HG02884 (cell line): ENCODE results near the gene HMCN1.
A peak's percentile ranks its signal among the peaks of the same experiment; 100 is the strongest.

Experiments used
- ATAC-seq: cut with Tn5 transposase; IDR thresholded peaks from one replicate; pipeline ENCODE4 v1.9.1; 2021; ENCODE audit warnings: mild to moderate bottlenecking, moderate library complexity; ENCODE audit not compliant: unreplicated experiment

The HMCN1 gene

DNA sequence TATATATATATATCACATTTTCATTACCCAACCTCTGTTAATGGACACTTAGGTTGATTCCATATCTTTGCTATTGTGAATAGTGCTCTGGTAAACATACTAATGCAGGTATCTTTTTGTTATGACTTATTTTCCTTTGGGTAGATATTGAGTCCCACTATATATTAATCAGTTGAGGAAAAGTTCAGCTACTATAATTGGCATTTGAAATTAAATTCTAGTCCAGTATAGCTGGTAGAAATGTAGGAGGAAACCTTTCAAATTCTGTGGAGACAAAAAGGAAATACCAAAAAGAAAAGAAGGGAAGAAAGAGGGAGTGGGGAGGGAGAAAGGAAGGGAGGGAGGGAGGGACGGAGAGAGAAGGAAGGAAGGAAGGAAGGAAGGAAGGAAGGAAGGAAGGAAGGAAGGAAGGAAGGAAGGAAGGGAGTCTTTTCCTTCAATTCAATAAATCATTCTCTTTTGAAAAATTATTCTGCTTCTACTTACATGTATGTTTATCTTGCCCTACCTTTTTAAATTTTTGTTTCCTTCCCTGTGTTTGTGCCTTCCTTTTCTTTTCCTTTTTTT, 329.0 kb downstream of the HMCN1 start:
- no peak for ATAC-seq

DNA sequence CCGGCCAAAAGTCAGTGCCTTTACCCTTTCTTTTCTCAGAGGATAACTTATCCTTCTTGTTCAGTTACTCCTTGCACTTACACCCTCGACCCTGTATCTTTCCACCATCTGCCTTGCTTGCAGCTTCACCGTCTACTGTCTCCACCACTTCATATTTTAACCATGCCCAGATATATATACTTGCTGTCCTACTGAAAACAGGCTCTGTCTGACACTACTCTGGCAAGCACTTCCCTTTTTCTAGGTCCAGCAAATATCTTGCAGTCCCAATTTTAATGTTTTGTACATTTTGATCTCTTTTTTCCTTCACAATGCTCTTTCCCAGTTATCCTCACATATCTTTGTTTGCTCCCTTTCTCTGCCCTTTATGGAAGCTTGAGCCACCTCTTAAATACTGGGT, 332.2 kb downstream of the HMCN1 start:
- no peak for ATAC-seq

DNA sequence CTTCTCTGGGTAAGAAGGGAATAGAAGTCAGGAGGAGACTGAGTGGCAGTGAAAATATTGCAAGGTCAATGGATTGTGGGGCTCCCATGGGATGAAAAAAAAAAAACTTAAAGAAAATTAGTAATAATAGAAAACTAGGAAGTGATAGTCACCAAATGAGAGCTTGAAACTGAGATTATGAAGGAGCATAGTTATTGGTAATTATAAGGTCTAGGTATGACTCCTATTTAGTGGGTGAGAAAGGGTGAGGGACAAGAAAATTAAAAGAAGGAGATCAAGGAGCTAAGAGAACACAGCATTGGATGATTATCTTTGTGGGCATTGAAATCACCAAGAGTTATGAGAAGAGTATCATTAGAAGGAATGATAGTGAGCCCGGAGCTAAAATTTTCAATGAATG, 339.5 kb downstream of the HMCN1 start:
- ATAC-seq, result no peak

DNA sequence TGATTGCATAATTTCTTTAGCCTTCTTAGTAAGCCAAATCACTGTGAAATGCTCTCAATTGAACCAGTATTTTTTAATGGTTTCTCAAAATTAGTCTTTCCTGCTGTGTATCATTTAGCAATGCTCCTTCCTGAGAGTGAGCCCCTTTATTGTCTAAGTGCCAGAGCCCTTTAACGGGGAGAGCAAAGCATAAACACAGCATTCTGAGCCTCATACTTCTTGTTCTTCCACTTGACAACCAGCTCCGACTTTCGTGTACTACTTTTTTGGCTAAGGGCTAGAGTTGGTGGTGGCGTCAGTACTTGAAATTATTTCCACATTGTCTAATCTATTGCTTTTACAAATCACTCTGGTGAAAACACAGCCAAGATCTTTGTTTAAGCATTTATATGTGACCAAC, 341.8 kb downstream of the HMCN1 start:
- no peak for ATAC-seq

DNA sequence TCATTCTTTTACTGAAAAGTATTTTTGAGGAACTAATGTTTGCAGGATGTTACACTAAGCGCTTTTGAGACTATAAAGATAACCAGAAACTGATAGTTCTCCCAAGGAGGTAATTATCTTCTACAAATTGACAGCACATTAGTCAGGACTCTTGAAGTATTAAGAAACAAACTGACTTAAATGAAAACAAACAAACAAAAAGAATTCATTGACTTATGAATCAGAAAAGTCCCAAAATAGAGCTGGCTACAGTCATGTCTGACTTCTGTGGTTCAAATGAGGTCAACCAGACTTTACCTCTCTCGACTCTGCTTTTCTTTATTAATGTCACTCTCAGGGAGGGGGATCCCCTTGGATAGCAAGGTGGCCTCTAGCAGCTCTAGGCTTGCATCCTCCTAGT, 344.1 kb downstream of the HMCN1 start:
- peak; percentile 94 for ATAC-seq

DNA sequence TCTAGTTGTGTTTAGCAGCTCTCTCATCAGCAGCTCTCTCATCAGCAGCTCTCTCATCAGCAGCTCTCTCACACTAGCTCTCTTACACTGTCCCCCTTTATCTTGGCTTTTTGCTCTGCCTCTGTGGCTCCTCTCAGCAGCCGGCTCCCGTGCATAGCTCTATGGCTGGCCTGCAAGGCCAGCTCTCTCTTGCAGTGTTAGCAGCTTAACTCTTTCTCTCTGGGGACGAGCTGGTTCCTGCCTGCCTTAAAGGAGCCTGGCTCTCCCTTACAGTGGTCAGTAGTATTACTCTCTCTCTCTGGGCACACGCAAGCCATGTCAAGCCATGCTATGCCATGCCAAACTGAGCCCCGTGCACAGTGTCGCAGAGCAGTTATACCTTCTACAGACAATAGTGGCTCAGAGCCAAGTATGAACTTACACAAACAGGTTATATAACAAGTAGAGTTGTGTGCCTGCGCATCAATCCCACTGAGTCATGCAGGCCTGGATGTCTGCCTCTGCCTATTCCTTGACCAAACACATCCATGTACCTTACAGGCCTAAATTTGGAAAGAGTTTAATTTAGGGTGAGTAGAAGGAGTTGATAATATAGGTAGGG, 345.0 kb downstream of the HMCN1 start:
- ATAC-seq, result no peak

DNA sequence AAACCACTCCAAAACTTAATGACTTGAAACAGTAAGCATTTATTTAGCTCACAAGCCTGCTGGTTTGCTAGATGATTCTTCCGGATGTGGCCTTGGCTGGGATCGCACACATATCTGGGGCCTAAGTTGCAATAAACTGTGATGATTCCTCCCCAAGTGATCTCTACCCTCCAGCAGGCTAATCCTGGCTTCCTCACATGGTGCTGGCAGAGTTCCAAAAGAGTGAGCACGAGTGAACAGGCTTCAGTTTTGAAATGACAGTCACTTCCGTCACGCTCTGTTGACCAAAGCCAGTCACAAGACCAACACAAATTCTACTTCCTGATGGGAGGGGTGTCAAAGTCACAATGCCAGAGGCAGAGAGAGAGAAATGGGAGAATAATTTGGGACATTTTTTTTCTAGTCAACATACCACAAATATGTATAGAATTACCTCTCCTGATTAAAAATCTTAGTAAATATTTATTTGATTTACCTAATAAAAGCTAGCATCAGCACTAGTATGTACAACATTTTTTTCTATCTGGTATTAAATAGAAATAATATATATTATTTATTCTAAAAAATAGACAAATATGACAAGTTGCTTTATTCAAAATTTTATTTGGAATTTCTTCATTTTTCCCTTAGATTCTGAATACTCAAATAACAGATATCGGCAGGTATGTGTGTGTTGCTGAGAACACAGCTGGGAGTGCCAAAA, 348.2 kb downstream of the HMCN1 start:
- ATAC-seq, result peak; percentile 60

DNA sequence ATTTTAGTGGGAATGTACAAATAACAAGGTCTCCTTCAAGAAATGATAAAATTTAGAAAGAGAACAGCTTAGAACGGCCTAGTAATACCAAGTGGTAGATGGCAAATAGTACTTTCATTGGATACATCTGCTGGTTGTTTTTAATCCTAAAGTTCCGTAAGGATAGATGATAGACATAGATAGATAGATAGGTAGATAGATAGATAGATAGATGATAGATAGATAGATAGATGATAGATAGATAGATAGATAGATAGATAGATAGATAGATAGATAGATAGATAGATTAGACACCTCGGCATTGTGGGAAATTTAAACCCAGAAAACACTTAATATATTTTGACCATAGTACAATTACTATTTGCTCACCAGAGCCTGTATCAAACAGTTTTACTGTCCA, 352.4 kb downstream of the HMCN1 start:
- ATAC-seq, result no peak

DNA sequence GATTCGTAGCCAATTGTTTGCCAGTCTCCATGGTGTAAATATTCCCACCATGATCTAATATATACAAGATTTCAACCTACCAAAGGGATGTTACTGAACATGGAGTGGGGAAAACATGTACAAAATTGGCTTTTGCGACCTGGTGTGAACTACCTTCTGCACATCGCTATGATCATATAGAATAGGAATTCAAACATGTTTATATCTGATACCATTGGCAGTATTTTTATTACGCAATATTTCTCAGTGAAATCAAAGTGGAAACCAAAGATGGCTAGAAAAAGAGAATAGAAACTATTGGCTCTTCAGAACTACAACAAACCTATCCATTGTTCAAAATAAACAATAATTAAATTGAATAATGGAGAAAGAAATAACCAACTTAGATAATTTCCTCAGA, 355.7 kb downstream of the HMCN1 start:
- no peak for ATAC-seq

DNA sequence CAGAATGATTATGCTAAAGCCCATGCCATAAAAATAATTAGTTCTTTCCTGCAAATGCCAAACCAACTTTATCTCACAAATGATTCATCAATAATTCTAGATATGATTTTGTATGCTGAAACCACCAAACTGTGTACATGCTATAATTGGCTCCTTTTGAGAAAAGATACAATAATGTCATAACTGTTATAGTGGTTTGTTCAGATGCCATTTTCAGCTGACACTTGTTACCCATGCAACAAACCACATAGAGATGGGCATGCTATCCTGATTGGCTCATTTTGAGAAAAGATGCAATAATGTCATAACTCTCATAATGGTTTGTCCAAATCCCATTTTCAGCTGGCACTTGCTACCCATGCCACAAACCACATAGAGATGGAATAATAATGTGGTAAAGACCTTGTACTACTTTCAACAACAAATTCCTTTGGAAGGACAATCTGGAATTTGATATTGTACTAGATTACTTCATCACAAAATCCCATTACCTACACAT, 357.1 kb downstream of the HMCN1 start:
- no peak for ATAC-seq

DNA sequence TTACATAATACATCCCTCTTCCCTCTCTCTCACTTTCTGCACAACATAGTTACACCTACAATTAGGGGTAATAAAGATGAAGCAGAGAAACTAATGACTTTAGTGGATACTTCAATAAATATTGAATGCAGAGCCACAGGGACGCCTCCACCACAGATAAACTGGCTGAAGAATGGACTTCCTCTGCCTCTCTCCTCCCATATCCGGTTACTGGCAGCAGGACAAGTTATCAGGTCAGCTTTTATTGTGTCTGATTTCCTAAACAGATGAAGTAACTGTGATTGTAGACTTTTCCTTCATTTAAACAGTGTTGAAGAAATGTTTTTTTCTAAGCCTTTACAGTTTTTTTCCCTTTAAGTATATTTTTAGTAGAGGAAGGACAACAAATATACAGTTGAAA, 359.2 kb downstream of the HMCN1 start:
- no peak for ATAC-seq

DNA sequence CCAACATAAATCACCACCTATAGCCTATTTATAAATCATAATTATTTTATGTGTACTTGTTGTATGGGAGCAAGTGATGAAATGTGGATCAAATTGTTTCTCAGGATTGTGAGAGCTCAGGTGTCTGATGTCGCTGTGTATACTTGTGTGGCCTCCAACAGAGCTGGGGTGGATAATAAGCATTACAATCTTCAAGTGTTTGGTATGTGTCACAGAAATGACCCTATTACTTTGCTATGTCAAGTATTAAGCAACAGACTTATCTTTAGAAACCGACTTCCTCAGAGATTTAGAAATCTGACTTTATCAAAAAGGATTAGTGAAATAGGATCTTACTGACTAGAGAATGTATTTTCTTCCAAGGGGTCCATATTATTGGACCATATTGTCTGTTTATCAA, 360.0 kb downstream of the HMCN1 start:
- ATAC-seq, result no peak

DNA sequence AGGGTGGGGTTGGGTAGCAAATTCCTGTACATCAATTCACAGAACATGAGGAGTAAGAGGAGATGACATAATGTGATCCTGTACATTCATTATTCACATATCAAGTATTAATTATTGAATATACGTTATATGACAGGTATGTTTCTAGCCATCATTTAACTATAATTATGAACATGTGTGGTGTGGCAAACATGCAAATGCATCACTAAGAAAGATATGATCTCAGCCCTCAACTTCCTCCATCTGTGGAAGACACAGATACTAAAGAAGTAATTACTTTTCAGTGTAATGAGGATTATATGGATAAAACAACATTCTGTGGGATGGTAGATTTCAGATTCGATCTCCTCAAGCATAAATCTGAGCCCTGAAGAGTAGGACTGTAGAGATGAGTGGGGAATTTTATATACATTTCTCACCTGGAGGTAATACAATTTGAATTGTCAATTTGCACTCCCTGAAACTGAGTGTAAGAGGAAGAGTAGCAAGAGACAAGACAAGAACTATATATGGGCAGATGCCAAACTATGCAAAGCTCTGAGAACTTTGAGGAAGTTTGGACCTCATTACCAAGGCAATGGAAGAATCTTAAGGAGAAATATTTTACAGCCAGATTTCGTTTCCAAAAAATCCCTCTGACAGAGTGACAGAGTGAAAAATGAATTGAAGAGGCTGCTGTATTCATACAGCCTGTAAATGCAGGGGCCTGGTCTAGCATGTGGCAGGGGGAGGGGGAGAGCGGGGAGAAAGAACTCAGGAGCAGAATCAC, 365.3 kb downstream of the HMCN1 start:
- no peak for ATAC-seq

DNA sequence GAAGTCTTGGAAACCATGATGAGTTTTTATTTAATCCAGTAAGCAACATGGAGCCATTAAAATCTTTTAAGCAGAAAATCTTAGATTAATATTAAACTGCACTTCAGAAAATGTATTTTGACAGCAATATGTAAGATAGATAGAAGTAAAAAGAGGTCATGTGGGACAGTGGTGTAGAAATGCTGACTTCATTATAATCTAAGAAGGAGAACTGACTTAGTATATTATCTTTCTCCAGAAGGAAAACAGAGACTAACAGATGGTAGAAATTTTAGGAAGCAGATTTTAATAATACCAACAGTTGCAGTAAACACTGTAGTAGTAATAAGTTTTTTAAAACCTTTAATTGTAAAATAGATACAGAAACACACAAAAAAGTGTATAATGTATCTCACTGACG, 367.9 kb downstream of the HMCN1 start:
- ATAC-seq, result no peak

DNA sequence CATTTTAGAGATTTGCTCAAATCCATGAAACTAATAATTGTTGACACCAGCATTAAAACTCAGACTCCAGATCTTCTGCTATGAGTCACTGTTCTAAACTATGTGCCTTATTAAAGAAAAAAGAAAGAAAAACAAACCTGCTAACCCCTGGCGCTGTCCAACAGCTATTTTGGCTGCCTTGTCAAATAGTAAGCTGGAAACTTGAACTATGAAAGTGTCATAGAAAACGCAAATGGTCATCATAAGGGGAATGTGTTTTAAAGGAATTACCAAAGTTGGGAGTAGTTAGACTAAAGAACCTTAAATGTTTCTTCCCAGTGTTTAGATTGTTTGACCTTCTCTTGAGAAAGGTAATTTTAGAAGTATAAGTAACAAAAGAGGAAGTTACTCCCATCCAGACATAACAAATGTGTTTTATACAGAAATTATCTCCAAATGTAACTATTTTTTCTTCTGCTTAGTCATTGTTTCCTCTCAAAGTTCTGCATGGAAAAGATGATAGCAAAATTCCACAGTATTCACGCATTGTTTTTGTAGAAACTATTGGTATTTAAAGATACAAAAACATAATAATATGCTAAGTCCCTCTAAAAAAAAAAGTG, 368.5 kb downstream of the HMCN1 start:
- ATAC-seq, result no peak

DNA sequence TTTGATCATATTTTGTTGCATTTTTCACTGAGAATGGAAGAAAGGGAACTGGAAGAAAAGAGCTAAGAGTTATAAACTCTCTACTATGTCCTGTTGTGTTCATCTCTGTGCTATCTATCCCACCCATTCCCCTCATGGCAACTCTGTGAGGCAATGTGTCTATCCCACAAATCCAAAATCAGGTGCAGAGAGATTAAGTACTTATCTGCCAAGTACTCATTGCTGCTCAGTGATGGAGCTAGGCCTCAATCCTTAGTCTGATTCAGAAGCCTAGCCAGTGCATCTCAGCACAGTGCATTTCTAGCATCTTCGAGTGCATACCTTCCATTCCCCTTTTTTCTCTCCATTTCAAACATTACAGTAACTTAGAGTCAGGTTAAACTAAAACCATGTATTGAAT, 370.3 kb downstream of the HMCN1 start:
- no peak for ATAC-seq

DNA sequence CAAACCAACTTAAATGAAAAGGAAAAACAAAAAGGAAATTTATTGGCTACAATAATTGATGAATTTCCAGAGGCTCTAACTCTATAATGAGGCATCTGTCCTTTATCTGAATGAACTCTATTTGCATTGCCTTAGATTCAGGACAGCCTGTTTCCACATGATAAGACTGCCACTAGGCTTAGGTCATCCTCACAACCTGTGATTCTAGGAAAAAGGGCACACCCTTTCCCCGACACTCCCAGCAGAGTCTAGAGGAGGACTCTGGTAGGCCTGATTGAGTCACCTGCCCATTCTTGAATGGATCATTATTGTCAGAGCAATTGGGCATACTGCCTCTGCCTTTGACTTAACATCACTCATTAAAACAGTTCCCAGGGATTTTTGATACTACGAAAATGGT, 378.1 kb downstream of the HMCN1 start:
- no peak for ATAC-seq

DNA sequence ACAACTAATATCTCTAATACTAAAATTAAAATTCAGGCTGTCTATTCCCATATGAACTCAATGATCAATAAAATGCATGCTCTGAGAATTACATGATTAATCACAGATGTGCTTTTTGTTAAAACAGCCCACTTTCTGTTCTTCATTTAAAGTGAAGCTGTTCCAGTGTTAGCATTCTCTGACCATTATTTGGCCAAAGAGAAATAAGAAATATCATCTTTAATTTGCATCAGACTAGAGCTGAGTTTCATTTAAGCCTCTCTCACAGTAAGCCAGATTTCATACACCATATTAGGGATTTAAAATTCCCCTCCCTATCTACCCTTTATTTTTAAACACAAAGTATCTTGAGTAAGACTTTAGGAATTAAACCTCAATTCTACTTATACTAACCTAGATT, 379.3 kb downstream of the HMCN1 start:
- ATAC-seq, result no peak

DNA sequence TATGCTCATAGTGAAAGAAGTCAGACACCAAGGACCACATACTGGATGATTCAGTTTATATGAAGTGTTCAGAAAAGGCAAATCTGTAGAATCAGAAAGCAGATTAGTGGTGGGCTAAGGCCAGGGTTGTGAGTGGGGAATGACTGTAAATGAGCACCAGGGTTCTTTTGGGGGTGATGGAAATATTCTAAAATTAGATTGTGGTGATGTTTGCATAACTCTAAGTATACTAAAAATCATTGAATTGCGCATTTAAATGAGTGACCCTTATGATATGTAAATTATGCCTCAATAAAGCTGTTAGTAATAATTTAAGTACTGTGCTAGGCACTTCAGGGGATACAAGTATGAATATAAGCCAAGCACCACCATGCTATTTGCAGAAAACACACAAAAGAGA, 384.5 kb downstream of the HMCN1 start:
- no peak for ATAC-seq

DNA sequence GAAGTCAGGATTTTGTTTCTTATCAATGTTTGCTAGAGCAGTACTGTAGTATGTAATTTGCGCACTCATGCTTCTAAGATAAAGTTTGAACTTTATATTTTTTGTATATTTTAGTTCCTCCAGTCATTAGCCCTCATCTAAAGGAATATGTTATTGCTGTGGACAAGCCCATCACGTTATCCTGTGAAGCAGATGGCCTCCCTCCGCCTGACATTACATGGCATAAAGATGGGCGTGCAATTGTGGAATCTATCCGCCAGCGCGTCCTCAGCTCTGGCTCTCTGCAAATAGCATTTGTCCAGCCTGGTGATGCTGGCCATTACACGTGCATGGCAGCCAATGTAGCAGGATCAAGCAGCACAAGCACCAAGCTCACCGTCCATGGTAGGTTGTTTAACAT, 388.6 kb downstream of the HMCN1 start:
- ATAC-seq, result no peak

DNA sequence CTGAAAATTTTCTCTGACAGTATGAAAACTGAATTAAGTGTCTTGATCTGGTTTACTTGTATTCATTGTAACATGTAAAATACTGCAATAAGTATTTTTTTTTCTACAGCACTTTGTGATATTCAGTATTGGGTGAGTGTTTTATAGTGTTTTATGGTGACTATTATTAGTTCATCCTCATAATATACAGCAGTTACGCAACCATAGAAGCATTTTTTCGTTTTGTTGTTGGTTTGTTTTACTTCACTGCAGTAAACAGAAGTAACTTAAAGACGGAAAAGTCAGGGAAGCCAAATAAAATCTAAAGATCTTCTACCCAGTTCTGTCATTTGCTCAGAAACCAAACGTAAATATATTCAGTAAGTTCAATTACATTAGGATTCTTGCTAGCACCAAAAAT, 390.8 kb downstream of the HMCN1 start:
- ATAC-seq, result no peak
